ENCODE results near the gene MYH7B. TPM values are rescaled to one million over a fixed set of nuclear protein-coding genes. Genes with fewer than 3 reads are reported as not detected.

Gene MYH7B
- polyA plus RNA-seq, 4 donors, result 0.52 to 2.2 (median 0.89) TPM; not detected in 1

DNA sequence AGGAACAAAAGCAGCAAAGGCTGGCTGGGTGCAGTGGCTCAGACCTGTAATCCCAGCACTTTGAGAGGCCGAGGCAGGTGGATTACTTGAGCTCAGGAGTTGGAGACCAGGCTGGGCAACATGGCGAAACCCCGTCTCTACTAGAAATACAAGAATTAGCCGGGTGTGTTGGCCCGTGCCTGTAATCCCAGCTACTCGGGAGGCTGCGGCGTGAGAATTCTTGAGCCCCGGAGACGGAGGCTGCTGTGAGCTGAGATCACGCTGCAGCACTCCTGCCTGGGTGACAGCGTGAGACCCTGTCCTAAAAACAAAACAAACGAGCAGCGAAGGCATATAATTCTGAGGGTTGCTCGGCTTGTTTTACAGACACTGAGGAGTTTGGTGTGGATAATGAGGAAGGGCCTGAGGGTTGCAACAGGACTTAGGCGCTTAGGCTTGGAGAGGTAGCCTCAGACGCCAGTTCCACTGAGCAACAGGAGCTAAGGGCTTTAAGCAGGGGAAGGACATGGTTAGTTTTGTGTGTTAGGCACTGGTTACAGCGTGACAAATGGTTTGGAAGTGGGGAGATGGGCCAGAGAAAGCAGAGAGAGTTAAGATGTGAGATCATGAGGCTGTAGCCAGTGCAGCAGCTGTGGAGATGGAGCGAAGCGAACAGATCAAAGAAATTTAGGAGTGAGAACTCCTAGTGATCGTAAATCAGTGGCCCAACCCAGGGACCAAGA, 1.2 kb downstream of the MYH7B start:
- H3K27ac ChIP-seq (ENCODE audit: low read depth in 1 of 3, low read length in 2 of 3), result no peak overlapping the region
- no peaks in the 10 kb centered on the region for H3K9me3 ChIP-seq (ENCODE audit: control insufficient read depth in 2 of 2, insufficient read depth in 1 of 2, low read depth in 1 of 2, low read length in 1 of 2)
- no peak for FAIRE-seq
- 91 to 94% (median 93%) methylated on average over 21 of the region's 21 CpGs for WGBS, 3 donors
- DNase-seq, result no peak
- no peak overlapping the region for H3K4me3 ChIP-seq (ENCODE audit: low read depth in 1 of 3, low read length in 3 of 3)
- peaks cover 0 to 13% (median 9%) of the 10 kb centered on the region in 3 donors for H3K4me1 ChIP-seq (ENCODE audit: control insufficient read depth in 3 of 3, insufficient read depth in 2 of 3, low read depth in 1 of 3, low read length in 2 of 3)
- peaks cover 0 to 42% (median 0%) of the 10 kb centered on the region in 3 donors for H3K27me3 ChIP-seq (ENCODE audit: control insufficient read depth in 3 of 3, insufficient read depth in 3 of 3, low read length in 3 of 3)
- H3K36me3 ChIP-seq (ENCODE audit: control insufficient read depth in 3 of 3, insufficient read depth in 2 of 3, low read depth in 1 of 3, low read length in 3 of 3), result no peaks in the 10 kb centered on the region

GRCh38 chr20:34964486-34964885, 8.8 kb downstream of the MYH7B start:
- WGBS, 3 donors, result 89 to 95% (median 89%) methylated on average over 5 of the region's 5 CpGs
- Histone ChIP-seq H3K36me3 (ENCODE audit: control insufficient read depth in 3 of 3, insufficient read depth in 2 of 3, low read depth in 1 of 3, low read length in 3 of 3) (no peaks in the 10 kb centered on the region), H3K27ac (ENCODE audit: low read depth in 1 of 3, low read length in 2 of 3) (no peak overlapping the region), H3K4me3 (ENCODE audit: low read depth in 1 of 3, low read length in 3 of 3) (no peak overlapping the region), H3K9me3 (ENCODE audit: control insufficient read depth in 2 of 2, insufficient read depth in 1 of 2, low read depth in 1 of 2, low read length in 1 of 2) (no peaks in the 10 kb centered on the region), H3K4me1 (ENCODE audit: control insufficient read depth in 3 of 3, insufficient read depth in 2 of 3, low read depth in 1 of 3, low read length in 2 of 3) (peaks cover 0 to 3% (median 0%) of the 10 kb centered on the region in 3 donors), H3K27me3 (ENCODE audit: control insufficient read depth in 3 of 3, insufficient read depth in 3 of 3, low read length in 3 of 3) (peaks cover 0 to 47% (median 0%) of the 10 kb centered on the region in 3 donors)
- FAIRE-seq (no peak), DNase-seq (no peak)

GRCh38 chr20:34965051-34965450, 9.4 kb downstream of the MYH7B start:
- no peaks in the 10 kb centered on the region for H3K36me3 ChIP-seq (ENCODE audit: control insufficient read depth in 3 of 3, insufficient read depth in 2 of 3, low read depth in 1 of 3, low read length in 3 of 3)
- no peak overlapping the region for H3K27ac ChIP-seq (ENCODE audit: low read depth in 1 of 3, low read length in 2 of 3)
- H3K4me1 ChIP-seq (ENCODE audit: control insufficient read depth in 3 of 3, insufficient read depth in 2 of 3, low read depth in 1 of 3, low read length in 2 of 3), result peaks cover 0 to 3% (median 0%) of the 10 kb centered on the region in 3 donors
- H3K27me3 ChIP-seq (ENCODE audit: control insufficient read depth in 3 of 3, insufficient read depth in 3 of 3, low read length in 3 of 3), result peaks cover 0 to 50% (median 0%) of the 10 kb centered on the region in 3 donors
- 71 to 88% (median 73%) methylated on average over 5 of the region's 5 CpGs for WGBS, 3 donors
- no peaks in the 10 kb centered on the region for H3K9me3 ChIP-seq (ENCODE audit: control insufficient read depth in 2 of 2, insufficient read depth in 1 of 2, low read depth in 1 of 2, low read length in 1 of 2)
- FAIRE-seq (no peak), DNase-seq (no peak)
- H3K4me3 ChIP-seq (ENCODE audit: low read depth in 1 of 3, low read length in 3 of 3), result no peak overlapping the region

- 89 to 94% (median 93%) methylated on average over 5 of the region's 5 CpGs for WGBS, 3 donors
- no peaks in the 10 kb centered on the region for H3K4me1 ChIP-seq (ENCODE audit: control insufficient read depth in 3 of 3, insufficient read depth in 2 of 3, low read depth in 1 of 3, low read length in 2 of 3)
- H3K27ac ChIP-seq (ENCODE audit: low read depth in 1 of 3, low read length in 2 of 3), result no peak overlapping the region
- H3K4me3 ChIP-seq (ENCODE audit: low read depth in 1 of 3, low read length in 3 of 3), result no peak overlapping the region
- FAIRE-seq (no peak), DNase-seq (no peak)
- H3K36me3 ChIP-seq (ENCODE audit: control insufficient read depth in 3 of 3, insufficient read depth in 2 of 3, low read depth in 1 of 3, low read length in 3 of 3), result no peaks in the 10 kb centered on the region
- peaks cover 0 to 53% (median 0%) of the 10 kb centered on the region in 3 donors for H3K27me3 ChIP-seq (ENCODE audit: control insufficient read depth in 3 of 3, insufficient read depth in 3 of 3, low read length in 3 of 3)
- H3K9me3 ChIP-seq (ENCODE audit: control insufficient read depth in 2 of 2, insufficient read depth in 1 of 2, low read depth in 1 of 2, low read length in 1 of 2), result no peaks in the 10 kb centered on the region
Measured at GRCh38 chr20:34967421-34967820, 11.8 kb downstream of the MYH7B start.

- DNase-seq (no peak), FAIRE-seq (no peak)
- H3K27ac ChIP-seq (ENCODE audit: low read depth in 1 of 3, low read length in 2 of 3), result no peak overlapping the region
- H3K9me3 ChIP-seq (ENCODE audit: control insufficient read depth in 2 of 2, insufficient read depth in 1 of 2, low read depth in 1 of 2, low read length in 1 of 2), result no peaks in the 10 kb centered on the region
- H3K4me1 ChIP-seq (ENCODE audit: control insufficient read depth in 3 of 3, insufficient read depth in 2 of 3, low read depth in 1 of 3, low read length in 2 of 3), result no peaks in the 10 kb centered on the region
- peaks cover 0 to 49% (median 0%) of the 10 kb centered on the region in 3 donors for H3K27me3 ChIP-seq (ENCODE audit: control insufficient read depth in 3 of 3, insufficient read depth in 3 of 3, low read length in 3 of 3)
- H3K4me3 ChIP-seq (ENCODE audit: low read depth in 1 of 3, low read length in 3 of 3), result no peak overlapping the region
- no peaks in the 10 kb centered on the region for H3K36me3 ChIP-seq (ENCODE audit: control insufficient read depth in 3 of 3, insufficient read depth in 2 of 3, low read depth in 1 of 3, low read length in 3 of 3)
- WGBS, 3 donors, result 83 to 88% (median 84%) methylated on average over 7 of the region's 7 CpGs
Measured at GRCh38 chr20:34968042-34968775, 12.5 kb downstream of the MYH7B start.

DNA sequence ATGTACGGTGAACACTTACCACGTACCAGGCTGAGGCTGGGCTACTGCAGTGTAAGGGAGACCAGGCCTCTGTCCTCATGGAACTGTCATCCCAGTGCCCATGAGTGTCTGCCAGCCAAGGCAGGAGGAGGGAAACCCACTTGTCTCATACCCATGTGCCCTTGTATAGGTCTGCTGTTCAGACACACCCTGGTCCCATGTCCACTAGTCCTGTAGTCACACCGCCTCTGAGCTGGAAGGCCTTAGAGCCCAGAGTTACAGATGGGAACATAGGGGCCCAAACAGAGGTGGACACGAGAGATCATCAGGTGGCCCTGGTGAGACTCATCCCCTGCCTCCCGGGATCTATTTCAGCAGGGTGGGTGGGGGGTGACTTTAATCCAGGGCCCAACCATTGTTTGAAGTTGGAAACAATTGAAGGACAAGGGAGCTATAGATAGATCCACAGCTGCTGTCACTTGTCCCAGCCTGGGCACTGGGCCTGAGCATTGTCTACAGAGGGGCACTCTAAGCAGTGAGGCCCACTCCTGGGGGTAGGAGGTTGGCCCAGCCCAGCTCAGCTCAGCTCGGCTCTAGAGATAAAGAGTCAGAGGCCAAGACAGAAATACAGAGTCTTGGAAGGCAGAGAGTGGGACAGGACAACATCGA, 14.6 kb downstream of the MYH7B start:
- DNase-seq (no peak), FAIRE-seq (no peak)
- WGBS, 3 donors, result 91 to 96% (median 95%) methylated on average over 7 of the region's 7 CpGs
- Histone ChIP-seq H3K36me3 (ENCODE audit: control insufficient read depth in 3 of 3, insufficient read depth in 2 of 3, low read depth in 1 of 3, low read length in 3 of 3) (no peaks in the 10 kb centered on the region), H3K4me3 (ENCODE audit: low read depth in 1 of 3, low read length in 3 of 3) (no peak overlapping the region), H3K9me3 (ENCODE audit: control insufficient read depth in 2 of 2, insufficient read depth in 1 of 2, low read depth in 1 of 2, low read length in 1 of 2) (no peaks in the 10 kb centered on the region), H3K4me1 (ENCODE audit: control insufficient read depth in 3 of 3, insufficient read depth in 2 of 3, low read depth in 1 of 3, low read length in 2 of 3) (no peaks in the 10 kb centered on the region), H3K27ac (ENCODE audit: low read depth in 1 of 3, low read length in 2 of 3) (no peak overlapping the region), H3K27me3 (ENCODE audit: control insufficient read depth in 3 of 3, insufficient read depth in 3 of 3, low read length in 3 of 3) (peaks cover 0 to 46% (median 0%) of the 10 kb centered on the region in 3 donors)

DNA sequence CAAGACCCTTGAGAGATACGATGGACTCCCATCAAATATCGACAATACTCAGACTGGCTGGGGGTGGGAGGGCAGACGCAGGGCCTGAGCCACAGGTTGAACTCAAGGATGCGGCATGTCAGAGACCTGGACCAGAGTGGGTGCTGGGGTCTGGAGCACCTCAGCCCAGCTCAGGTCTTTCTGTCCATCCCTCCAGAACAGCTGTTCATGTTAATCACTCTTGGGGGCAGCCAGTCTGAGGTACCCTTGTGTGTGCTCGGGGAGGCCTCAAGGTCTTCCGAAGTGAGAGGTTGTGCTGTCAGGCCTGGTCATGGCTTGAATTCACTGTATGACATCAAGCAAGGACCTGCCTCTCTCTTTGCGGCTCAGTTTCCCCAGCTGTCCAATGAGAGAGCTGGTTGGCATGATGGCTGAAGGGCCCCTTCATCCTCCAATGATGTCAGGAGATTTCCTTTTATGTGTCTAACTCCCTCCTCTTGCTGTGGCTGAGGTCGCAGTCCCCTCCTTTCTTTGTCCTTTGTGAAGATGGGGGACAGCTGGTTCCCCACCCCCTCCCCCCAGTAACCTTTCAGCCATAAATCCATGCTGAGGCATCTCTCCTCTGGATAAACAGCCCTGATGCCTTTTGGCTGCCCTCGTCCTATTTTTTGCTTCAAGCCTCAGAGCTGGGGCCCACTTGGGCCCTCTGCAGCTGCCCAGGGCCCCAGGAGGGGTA, 15.3 kb downstream of the MYH7B start:
- Histone ChIP-seq H3K27ac (ENCODE audit: low read depth in 1 of 3, low read length in 2 of 3) (no peak overlapping the region), H3K4me1 (ENCODE audit: control insufficient read depth in 3 of 3, insufficient read depth in 2 of 3, low read depth in 1 of 3, low read length in 2 of 3) (no peaks in the 10 kb centered on the region), H3K27me3 (ENCODE audit: control insufficient read depth in 3 of 3, insufficient read depth in 3 of 3, low read length in 3 of 3) (peaks cover 0 to 42% (median 0%) of the 10 kb centered on the region in 3 donors), H3K36me3 (ENCODE audit: control insufficient read depth in 3 of 3, insufficient read depth in 2 of 3, low read depth in 1 of 3, low read length in 3 of 3) (no peaks in the 10 kb centered on the region), H3K9me3 (ENCODE audit: control insufficient read depth in 2 of 2, insufficient read depth in 1 of 2, low read depth in 1 of 2, low read length in 1 of 2) (no peaks in the 10 kb centered on the region), H3K4me3 (ENCODE audit: low read depth in 1 of 3, low read length in 3 of 3) (no peak overlapping the region)
- FAIRE-seq (no peak), DNase-seq (no peak)
- 93 to 98% (median 93%) methylated on average over 9 of the region's 9 CpGs for WGBS, 3 donors
